ENCODE data around the gene SORCS3.

Gene SORCS3

DNA sequence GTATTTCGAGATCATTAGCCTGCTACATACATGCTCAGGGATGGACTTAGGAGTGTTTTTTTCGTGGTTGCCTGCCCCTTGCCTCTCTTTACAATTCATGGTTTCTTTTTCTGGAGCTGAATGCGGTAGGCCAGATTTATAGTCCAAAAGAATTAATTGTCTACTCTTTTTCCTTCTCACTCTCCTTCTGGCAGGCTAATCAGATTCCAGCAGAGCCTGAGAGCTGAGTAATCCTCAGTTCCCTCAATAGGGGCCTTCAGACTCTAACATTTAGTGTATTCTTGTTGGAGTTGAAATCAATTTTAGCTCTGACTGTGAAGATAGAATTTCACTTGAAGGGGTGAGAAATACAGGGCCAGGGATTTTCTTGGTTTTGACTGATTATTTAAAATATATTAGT lies 16.4 kb downstream of the SORCS3 start:
- no peaks in the 10 kb centered on the region for H3K36me3 ChIP-seq (ENCODE audit: insufficient read depth)
- no peaks in the 10 kb centered on the region for H3K4me1 ChIP-seq (ENCODE audit: low read depth, poor library complexity, severe bottlenecking)
- H3K4me2 ChIP-seq, result no peak overlapping the region
- H3K27ac ChIP-seq, result no peak overlapping the region
- H4K20me1 ChIP-seq (ENCODE audit: insufficient read depth), result no peaks in the 10 kb centered on the region
- no peak for TF ChIP-seq CTCF (conservative IDR thresholded peaks at IDR 0.05; ENCODE audit: low read depth, low read length)
- no peak overlapping the region for H3K9ac ChIP-seq
- H3K79me2 ChIP-seq (ENCODE audit: insufficient read depth, low read depth), result no peaks in the 10 kb centered on the region
- no peak overlapping the region for H2AFZ ChIP-seq (ENCODE audit: low read depth)
- H3K4me3 ChIP-seq (IDR thresholded peaks at IDR 0.05; ENCODE audit: insufficient read depth, low read depth, low read length), result no peak overlapping the region
- H3K27me3 ChIP-seq (ENCODE audit: insufficient read depth, low read depth), result no peaks in the 10 kb centered on the region

DNA sequence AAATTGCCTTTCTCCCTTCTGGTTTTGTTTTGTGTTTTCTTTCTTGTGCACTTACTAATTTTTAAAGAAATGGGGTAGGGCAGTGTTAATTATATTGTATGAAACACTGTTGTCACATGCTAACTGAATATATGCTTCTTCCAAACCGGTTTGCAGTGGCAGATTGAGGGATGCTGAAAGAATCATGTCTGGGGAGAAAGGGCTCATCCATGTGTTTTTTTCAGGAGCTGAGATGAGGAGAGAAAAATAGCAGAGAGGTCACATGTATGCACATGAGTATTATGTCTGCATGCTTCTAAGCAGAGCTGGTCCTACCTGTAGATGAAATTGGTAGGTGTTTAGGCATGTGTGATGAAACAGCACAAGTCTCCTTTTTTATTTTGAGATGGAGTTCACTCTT lies 17.0 kb downstream of the SORCS3 start:
- Histone ChIP-seq H3K4me2 (no peak overlapping the region), H3K4me3 (IDR thresholded peaks at IDR 0.05; ENCODE audit: insufficient read depth, low read depth, low read length) (no peak overlapping the region), H3K27ac (no peak overlapping the region), H4K20me1 (ENCODE audit: insufficient read depth) (no peaks in the 10 kb centered on the region), H3K79me2 (ENCODE audit: insufficient read depth, low read depth) (no peaks in the 10 kb centered on the region), H3K27me3 (ENCODE audit: insufficient read depth, low read depth) (no peaks in the 10 kb centered on the region), H3K4me1 (ENCODE audit: low read depth, poor library complexity, severe bottlenecking) (no peaks in the 10 kb centered on the region), H3K36me3 (ENCODE audit: insufficient read depth) (no peaks in the 10 kb centered on the region), H3K9ac (no peak overlapping the region), H2AFZ (ENCODE audit: low read depth) (no peak overlapping the region)
- no peak for TF ChIP-seq CTCF (conservative IDR thresholded peaks at IDR 0.05; ENCODE audit: low read depth, low read length)

- Histone ChIP-seq H4K20me1 (ENCODE audit: insufficient read depth) (no peaks in the 10 kb centered on the region), H3K4me2 (no peak overlapping the region), H2AFZ (ENCODE audit: low read depth) (no peak overlapping the region), H3K36me3 (ENCODE audit: insufficient read depth) (no peaks in the 10 kb centered on the region), H3K27ac (no peak overlapping the region), H3K79me2 (ENCODE audit: insufficient read depth, low read depth) (no peaks in the 10 kb centered on the region), H3K27me3 (ENCODE audit: insufficient read depth, low read depth) (no peaks in the 10 kb centered on the region), H3K4me1 (ENCODE audit: low read depth, poor library complexity, severe bottlenecking) (no peaks in the 10 kb centered on the region), H3K9ac (no peak overlapping the region), H3K4me3 (IDR thresholded peaks at IDR 0.05; ENCODE audit: insufficient read depth, low read depth, low read length) (no peak overlapping the region)
- no peak for TF ChIP-seq CTCF (conservative IDR thresholded peaks at IDR 0.05; ENCODE audit: low read depth, low read length)
Measured at GRCh38 chr10:104659809-104660208, 18.7 kb downstream of the SORCS3 start.

- Histone ChIP-seq H4K20me1 (ENCODE audit: insufficient read depth) (no peaks in the 10 kb centered on the region), H3K4me1 (ENCODE audit: low read depth, poor library complexity, severe bottlenecking) (no peaks in the 10 kb centered on the region), H3K4me2 (no peak overlapping the region), H2AFZ (ENCODE audit: low read depth) (no peak overlapping the region), H3K27ac (no peak overlapping the region), H3K4me3 (IDR thresholded peaks at IDR 0.05; ENCODE audit: insufficient read depth, low read depth, low read length) (no peak overlapping the region), H3K9ac (no peak overlapping the region), H3K27me3 (ENCODE audit: insufficient read depth, low read depth) (no peaks in the 10 kb centered on the region), H3K36me3 (ENCODE audit: insufficient read depth) (no peaks in the 10 kb centered on the region), H3K79me2 (ENCODE audit: insufficient read depth, low read depth) (no peaks in the 10 kb centered on the region)
- TF ChIP-seq CTCF (conservative IDR thresholded peaks at IDR 0.05; ENCODE audit: low read depth, low read length), result no peak
Measured at GRCh38 chr10:104663076-104663475, 22.0 kb downstream of the SORCS3 start.

DNA sequence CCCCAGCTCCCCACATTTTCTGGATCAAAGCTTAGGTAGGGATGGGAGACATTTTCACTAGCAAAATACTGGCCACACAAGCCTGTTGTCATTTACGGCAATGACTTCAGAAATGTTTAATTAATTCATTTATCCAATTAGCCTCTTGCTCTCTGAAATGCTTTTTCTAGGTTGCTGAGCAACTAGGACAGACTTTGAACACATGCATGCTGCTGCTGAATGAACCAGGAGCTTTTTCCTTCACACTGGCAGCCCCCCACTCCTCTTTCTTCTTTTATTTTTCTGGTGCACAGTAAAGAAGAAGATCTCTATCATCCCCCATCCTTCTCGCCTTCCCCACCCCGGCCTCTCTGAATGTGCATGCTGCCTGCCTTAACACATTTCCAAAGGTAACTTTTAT lies 22.5 kb downstream of the SORCS3 start:
- Histone ChIP-seq H2AFZ (ENCODE audit: low read depth) (no peak overlapping the region), H3K4me2 (no peak overlapping the region)

More for the DNA sequence above, 22.5 kb downstream of the SORCS3 start:
- H3K36me3 ChIP-seq (ENCODE audit: insufficient read depth), result no peaks in the 10 kb centered on the region
- no peak overlapping the region for H3K9ac ChIP-seq
- no peak for TF ChIP-seq CTCF (conservative IDR thresholded peaks at IDR 0.05; ENCODE audit: low read depth, low read length)
- no peaks in the 10 kb centered on the region for H3K79me2 ChIP-seq (ENCODE audit: insufficient read depth, low read depth)
- no peak overlapping the region for H3K4me3 ChIP-seq (IDR thresholded peaks at IDR 0.05; ENCODE audit: insufficient read depth, low read depth, low read length)
- H3K27me3 ChIP-seq (ENCODE audit: insufficient read depth, low read depth), result no peaks in the 10 kb centered on the region
- no peaks in the 10 kb centered on the region for H3K4me1 ChIP-seq (ENCODE audit: low read depth, poor library complexity, severe bottlenecking)
- H3K27ac ChIP-seq, result no peak overlapping the region
- no peaks in the 10 kb centered on the region for H4K20me1 ChIP-seq (ENCODE audit: insufficient read depth)
